Urothelium cell line (cell line): Measurements from ENCODE around the gene GNAO1.

Experiments
- DNase-seq: peaks from one replicate; pipeline ENCODE4 v3.0.0; 2011; ENCODE audit warnings: low spot score, mixed read lengths
- FAIRE-seq: peaks from 2 replicates; lab custom pipeline; 2011; peaks lifted over from hg19 to GRCh38; lab: Jason Lieb, UNC

GNAO1 gene

GRCh38 chr16:56282451-56282850 is 91.2 kb downstream of the GNAO1 start:
- DNase-seq: no peak
- FAIRE-seq: no peak

GRCh38 chr16:56284521-56284920 is 93.2 kb downstream of the GNAO1 start:
- no peak for DNase-seq
- no peak for FAIRE-seq

- DNase-seq (peak; percentile 24), FAIRE-seq (no peak)
Measured at GRCh38 chr16:56286809-56287208, 95.5 kb downstream of the GNAO1 start.

GRCh38 chr16:56288019-56288418 is 96.7 kb downstream of the GNAO1 start:
- DNase-seq (no peak), FAIRE-seq (no peak)

GRCh38 chr16:56289416-56289815 is 98.1 kb downstream of the GNAO1 start:
- DNase-seq: no peak
- no peak for FAIRE-seq

DNA sequence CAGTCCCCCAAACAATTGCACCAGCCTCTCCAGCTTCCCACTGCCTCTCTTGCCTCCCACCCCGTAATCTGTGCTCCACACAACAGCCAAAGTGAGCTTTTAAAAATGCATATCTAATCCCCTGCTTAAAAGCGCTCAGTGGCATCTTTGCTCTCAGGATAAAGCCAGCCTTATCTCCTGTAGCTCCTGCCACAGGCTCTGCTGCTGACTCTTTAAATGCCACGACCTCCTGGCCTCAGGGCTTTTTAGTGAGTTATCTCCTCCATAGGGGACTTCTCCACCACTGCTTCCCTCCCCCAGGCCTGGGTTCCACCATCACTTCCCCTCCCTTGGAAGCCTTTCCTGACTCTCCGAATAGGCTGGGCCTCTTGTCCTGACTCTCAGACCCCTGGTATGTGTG is 98.6 kb downstream of the GNAO1 start:
- FAIRE-seq (no peak), DNase-seq (no peak)

- peak; percentile 42 for DNase-seq
- no peak for FAIRE-seq
Measured at GRCh38 chr16:56294014-56294413, 102.7 kb downstream of the GNAO1 start.

- DNase-seq (peak; percentile 68), FAIRE-seq (no peak)
Measured at GRCh38 chr16:56294579-56294978, 103.3 kb downstream of the GNAO1 start.

DNA sequence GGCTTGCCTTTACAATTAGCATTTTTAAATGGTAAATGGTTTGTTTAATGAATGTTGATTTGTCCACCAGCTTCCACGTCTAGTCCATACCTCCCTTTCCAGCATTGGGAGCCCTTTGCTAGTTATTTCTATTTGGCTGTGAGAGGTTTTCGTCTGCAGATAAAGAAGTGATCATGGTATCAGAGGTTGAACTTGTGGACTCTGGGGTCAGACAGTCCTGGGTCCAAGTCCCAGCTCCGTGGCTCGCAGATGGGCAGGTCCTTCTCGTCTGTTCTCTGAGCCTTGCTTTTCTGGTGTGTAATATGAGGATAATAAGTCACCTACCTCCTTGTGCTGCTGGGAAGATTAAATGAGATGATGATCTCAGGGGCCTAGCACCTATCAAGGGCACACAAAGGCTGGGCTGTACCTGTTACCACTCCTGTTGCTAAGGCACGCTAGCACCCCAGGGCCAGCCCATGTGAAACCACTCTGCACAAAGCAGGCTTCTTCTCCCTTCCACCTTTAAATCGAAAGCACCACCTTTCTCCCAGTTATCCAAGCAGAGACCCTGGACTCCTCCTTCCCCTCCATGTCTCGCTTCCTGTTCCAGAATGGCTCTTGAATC is 103.9 kb downstream of the GNAO1 start:
- DNase-seq (peak; percentile 36), FAIRE-seq (no peak)

GRCh38 chr16:56295739-56296527 is 104.6 kb downstream of the GNAO1 start:
- FAIRE-seq (no peak), DNase-seq (no peak)

- no peak for FAIRE-seq
Measured at GRCh38 chr16:56297684-56298083, 106.4 kb downstream of the GNAO1 start.

GRCh38 chr16:56298116-56298515 is 106.8 kb downstream of the GNAO1 start:
- FAIRE-seq: no peak
- no peak for DNase-seq

More at GRCh38 chr16:56297684-56298083, 106.4 kb downstream of the GNAO1 start:
- no peak for DNase-seq

- DNase-seq (no peak), FAIRE-seq (no peak)
Measured at GRCh38 chr16:56298948-56299596, 107.8 kb downstream of the GNAO1 start.

DNA sequence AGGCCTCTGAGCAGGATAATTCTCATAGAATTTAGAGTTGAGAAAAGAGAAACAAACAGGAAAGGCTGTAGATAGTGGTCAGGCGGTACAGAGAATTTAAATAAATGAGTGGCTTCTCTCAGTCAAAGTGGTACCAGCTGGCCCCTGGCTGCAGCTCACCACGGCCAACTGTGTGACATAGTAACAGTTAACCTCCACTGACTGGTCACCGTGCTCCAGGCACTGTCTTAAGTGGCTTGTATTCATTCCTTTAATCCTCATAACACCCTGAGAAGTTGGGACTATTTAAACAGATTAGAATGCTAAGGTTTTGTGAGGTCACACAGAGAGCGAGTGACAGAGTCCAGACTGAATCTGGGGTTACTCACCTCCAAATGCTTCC is 108.9 kb downstream of the GNAO1 start:
- DNase-seq (no peak), FAIRE-seq (no peak)

GRCh38 chr16:56300891-56301850 is 109.9 kb downstream of the GNAO1 start:
- DNase-seq (peak; percentile 80), FAIRE-seq (peak; percentile 50)

DNA sequence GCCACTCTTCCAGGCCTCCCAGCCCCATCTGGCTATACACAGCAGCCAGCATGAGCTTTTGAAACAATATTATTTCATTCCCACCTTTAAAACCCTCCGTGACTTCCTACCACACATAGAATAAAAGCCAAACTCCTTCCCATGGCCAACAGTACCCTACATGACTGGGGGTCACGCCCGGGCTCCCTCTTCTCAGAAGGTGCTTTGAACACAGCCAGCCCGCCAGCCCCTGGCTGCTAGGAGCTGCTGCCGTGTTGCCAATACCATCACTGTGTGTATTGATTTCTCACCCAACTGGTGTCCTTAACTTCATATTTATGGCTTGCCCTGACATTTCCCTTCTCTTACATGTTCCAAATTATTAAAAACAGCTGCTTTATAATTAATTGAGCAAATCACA is 111.2 kb downstream of the GNAO1 start:
- DNase-seq: no peak
- no peak for FAIRE-seq

DNA sequence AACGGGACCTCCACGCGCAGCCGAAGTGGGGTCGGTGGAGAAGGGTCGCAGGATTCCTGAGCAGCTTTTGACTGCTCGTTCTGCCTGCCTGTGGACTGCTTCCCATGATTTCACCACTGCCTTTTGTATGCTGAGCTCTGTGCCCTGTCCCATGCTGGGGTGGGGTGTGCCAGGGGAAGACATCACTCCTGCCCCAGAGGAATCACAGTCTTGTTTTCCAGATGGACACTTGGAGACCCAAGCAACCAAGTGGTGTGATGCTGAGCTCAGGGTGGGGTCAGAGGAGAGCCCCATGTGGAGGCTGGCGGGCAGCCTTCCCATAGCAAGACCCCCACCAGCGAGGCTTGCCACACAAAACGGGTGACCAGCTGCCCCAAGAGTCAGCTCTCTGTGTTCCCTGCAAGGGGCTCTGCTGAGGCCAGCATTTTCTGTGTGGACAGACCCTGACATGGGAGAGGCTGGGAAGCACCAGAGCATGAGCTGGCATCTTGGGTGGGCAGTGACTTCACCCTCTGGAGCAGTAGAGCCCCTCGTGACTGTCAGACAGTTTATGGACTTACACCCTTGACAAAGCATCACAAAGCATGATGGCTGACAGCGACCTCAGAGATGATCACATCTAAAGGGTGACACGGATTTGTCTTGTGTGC is 111.9 kb downstream of the GNAO1 start:
- DNase-seq (no peak), FAIRE-seq (no peak)

DNA sequence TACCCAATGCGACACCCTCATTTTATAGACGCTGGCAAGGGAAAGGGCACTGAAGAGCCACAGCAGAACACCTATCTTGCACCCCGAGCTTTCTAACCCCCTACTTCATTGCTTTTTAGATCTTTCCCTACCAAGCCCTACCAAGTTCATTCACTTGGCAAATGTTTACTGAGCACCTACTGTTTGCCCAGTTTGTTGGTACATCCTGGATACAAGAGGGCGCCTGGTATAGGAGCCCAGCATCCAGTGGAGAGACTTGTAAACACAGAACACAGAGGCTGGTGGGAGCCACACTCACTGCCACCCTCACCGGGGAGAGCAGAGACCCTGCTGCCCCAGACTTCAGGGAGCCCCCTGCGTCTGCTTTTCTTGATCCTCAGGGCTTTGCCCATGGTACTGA is 112.6 kb downstream of the GNAO1 start:
- FAIRE-seq (no peak), DNase-seq (no peak)

- DNase-seq (no peak), FAIRE-seq (no peak)
Measured at GRCh38 chr16:56305956-56306565, 114.8 kb downstream of the GNAO1 start.
